A549 (cell line): ENCODE measurements around the gene MT2A.

Experiments
- CTCF ChIP-seq: fragments of >200 bp; sonication (Bioruptor Twin); formaldehyde crosslinking; IDR thresholded peaks from 3 replicates; pipeline ENCODE4 v1.5.1; 2016
- EP300 ChIP-seq, 2 experiments: fragments of >200 bp; sonication (Bioruptor Twin); formaldehyde crosslinking; IDR thresholded peaks; 2 replicates in 1 of 2; 3 replicates in 1 of 2; pipeline ENCODE4 v1.6.1; 2016 to 2017
- ESRRA ChIP-seq: fragments of 150-350 bp; IDR thresholded peaks from 2 replicates; pipeline ENCODE4 v1.6.1; 2014; ENCODE audit warnings: mild to moderate bottlenecking, low read length, borderline replicate concordance
- POLR2A ChIP-seq: IDR thresholded peaks from 2 replicates; pipeline ENCODE4 v1.6.1; 2012; ENCODE audit warnings: mild to moderate bottlenecking, low read length
- TF ChIP-seq, protein P1 (sequence below): fragments of 250-450 bp; sonication (Bioruptor Pico); IDR thresholded peaks from 2 replicates; pipeline ENCODE4 v1.5.0; 2021; ENCODE audit warnings: mild to moderate bottlenecking, moderate library complexity, borderline replicate concordance
- TF ChIP-seq, protein P2 (sequence below): fragments of 450-650 bp; IDR thresholded peaks from 2 replicates; pipeline ENCODE4 v1.6.1; 2014; ENCODE audit warnings: antibody characterized with exemption

- TF ChIP-seq, protein P1, sequence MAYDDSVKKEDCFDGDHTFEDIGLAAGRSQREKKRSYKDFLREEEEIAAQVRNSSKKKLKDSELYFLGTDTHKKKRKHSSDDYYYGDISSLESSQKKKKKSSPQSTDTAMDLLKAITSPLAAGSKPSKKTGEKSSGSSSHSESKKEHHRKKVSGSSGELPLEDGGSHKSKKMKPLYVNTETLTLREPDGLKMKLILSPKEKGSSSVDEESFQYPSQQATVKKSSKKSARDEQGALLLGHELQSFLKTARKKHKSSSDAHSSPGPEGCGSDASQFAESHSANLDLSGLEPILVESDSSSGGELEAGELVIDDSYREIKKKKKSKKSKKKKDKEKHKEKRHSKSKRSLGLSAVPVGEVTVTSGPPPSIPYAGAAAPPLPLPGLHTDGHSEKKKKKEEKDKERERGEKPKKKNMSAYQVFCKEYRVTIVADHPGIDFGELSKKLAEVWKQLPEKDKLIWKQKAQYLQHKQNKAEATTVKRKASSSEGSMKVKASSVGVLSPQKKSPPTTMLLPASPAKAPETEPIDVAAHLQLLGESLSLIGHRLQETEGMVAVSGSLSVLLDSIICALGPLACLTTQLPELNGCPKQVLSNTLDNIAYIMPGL = no peak
- TF ChIP-seq ESRRA (no peak), EP300 (IDR thresholded peaks at IDR 0.05) (no peak), CTCF (no peak), POLR2A (no peak)
- TF ChIP-seq, protein P2, sequence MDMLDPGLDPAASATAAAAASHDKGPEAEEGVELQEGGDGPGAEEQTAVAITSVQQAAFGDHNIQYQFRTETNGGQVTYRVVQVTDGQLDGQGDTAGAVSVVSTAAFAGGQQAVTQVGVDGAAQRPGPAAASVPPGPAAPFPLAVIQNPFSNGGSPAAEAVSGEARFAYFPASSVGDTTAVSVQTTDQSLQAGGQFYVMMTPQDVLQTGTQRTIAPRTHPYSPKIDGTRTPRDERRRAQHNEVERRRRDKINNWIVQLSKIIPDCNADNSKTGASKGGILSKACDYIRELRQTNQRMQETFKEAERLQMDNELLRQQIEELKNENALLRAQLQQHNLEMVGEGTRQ = no peak
Measured at GRCh38 chr16:56559109-56559508, 49.3 kb upstream of the MT2A start.
